DMS153 (cell line): ENCODE data around the gene NPTX2.
"Not testable (repeated sequence)": the region's sequence is repeated elsewhere in the genome, so short reads cannot be mapped to it uniquely, and the experiment has no call there.

ENCODE experiments used
- DNase-seq: peaks from one replicate; lab custom pipeline; 2025; lab: John Stamatoyannopoulos, UW

Gene NPTX2, protein sequence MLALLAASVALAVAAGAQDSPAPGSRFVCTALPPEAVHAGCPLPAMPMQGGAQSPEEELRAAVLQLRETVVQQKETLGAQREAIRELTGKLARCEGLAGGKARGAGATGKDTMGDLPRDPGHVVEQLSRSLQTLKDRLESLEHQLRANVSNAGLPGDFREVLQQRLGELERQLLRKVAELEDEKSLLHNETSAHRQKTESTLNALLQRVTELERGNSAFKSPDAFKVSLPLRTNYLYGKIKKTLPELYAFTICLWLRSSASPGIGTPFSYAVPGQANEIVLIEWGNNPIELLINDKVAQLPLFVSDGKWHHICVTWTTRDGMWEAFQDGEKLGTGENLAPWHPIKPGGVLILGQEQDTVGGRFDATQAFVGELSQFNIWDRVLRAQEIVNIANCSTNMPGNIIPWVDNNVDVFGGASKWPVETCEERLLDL

DNA sequence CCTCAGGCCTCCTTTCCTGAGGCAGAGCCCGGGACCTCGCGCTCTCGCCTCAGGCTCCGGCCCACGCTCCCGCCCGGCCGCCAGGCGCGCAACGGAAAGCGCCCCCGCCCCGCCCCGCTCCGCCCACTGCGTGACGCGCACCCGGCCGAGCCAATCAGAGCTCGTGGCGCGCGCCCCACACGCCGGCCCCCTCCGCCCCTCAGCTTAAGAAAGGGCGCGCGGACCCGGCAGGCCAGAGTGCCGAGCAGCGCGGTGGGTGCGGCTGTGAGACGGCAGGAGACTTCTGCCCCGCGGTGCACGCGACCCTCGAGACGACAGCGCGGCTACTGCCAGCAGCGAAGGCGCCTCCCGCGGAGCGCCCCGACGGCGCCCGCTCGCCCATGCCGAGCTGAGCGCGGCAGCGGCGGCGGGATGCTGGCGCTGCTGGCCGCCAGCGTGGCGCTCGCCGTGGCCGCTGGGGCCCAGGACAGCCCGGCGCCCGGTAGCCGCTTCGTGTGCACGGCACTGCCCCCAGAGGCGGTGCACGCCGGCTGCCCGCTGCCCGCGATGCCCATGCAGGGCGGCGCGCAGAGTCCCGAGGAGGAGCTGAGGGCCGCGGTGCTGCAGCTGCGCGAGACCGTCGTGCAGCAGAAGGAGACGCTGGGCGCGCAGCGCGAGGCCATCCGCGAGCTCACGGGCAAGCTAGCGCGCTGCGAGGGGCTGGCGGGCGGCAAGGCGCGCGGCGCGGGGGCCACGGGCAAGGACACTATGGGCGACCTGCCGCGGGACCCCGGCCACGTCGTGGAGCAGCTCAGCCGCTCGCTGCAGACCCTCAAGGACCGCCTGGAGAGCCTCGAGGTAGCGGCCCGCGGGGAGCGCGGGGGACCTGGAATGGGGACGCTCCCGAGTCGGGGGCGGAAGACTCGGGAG lies at the start of gene NPTX2:
Gene NPTX2 (plus strand): TSS at position 235 of the 909 bp plus-strand sequence. CDS start 177 bp downstream, at position 412.
- peak; percentile 75 for DNase-seq

DNA sequence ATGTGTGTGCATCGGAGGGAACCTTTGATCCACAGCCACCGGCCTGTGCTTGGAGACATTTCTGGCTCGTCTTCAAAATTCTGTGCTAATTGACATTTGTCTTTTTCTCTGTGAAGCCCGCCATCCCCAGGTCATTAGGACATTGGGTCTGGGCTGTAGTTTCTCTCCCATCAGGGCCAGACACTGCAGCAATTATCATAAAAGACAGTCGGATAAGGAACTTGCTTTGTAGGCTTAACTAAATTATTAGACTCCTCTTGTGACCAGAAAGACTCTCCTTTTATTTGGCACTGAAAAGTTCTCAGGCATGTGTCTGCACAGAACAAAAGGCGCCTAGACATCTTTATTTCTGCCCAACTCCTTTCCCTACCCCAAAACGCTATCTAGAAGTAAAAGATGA lies 49.1 kb upstream of the NPTX2 start:
- DNase-seq, result no peak

DNA sequence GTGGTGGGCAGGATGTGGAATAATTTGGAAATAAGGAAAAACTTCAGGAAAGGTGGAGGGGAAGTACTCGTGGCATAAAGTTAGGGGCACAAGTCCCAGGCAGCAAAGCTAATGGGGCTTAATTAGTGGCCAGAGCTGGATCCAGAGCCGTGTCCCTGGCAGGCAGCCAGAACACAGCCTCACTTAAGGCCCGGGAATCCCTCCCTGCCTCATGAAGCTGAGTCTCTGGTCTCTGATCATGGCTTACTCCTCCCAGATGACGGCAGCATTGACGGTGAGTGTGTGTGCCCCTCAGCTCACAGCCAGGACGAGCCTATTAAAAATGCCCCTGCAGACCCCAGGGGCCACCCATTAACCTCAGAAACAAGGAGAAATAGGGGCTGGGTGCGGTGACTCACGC lies 48.2 kb upstream of the NPTX2 start:
- no peak for DNase-seq

DNA sequence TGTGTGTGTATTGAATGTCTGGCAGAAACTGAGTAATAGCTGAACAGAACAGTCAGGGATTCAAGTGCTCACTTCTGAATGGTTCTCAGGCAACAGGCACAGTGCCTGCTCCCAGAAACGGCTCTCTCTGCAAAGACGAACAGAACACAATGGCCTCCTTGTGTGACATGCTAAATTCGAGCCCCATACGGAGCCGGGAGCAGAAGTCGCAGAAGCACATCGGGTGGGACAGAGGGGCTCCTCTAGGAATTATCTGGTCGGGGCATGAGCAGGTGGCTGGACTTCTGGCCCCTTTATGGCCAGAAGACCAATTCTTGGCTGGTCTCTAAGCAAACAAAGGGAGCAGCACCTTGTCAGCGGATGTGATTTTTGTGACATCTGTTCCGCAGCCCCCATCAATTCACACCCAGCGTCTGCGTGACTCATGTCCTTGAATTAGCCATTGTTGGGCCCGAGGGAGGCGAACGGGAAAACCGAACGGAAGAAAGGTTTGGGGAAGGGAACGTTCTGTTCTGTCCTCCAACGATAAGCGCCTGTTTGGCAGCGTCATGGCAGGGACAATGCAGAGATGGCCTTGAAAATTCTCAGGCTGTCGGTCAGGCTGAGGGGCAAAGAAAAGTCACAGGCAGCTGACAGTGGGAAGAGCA lies 47.3 kb upstream of the NPTX2 start:
- DNase-seq, result peak; percentile 18

DNA sequence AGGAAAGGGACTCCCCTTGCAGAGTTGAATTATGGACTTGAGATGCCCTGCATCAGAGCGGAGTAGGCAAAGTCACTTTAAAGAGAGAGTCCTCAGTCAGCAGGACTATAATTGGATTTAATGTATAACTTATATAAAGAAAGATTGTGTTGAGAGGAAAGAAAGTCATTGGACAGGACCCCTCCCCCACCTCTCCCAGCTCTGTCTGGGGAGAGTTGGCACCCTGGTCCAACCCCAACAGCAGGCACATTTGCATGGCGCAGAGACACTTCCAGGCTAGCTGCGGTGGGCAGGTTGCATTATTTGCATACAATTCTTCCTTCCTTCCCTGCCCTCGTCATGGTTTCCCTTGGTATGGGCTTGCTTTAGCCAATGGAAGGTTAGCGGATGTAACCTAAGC lies 46.1 kb upstream of the NPTX2 start:
- DNase-seq, result no peak

DNA sequence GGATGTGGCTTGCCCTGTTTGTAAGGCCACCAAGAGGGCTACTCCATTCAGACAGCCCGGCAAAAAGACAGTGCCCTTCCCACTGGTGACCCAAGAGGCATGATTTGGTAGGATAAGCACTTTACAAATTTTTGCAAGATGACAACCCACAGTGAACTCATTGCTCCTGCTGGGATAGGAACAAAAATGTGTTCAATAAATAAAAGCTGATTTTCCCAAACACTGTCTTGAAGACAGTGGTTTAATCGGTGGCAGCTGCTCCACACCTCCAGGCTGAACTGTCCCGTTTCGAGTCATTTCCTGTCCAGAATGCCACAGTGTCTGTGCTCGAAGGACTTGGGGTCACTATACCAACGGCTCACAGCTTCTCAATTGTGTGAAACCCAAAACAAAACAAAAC lies 45.1 kb upstream of the NPTX2 start:
- DNase-seq, result no peak

DNA sequence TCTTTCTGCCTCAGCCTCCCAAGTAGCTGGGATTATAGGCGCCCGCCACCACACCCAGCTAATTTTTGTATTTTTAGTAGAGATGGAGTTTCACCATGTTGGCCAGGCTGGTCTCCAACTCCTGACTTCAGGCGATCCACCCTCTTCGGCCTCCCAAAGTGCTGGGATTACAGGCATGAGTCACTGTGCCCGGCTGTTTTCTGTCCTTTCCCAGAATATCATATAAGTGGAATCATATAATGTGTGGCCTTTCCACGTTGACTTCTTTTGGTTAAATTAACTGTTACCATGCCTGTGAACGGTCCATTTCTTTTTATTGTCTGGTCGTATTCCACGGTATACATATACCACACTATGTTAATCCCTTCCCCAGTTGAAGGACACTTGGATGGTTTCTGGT lies 44.4 kb upstream of the NPTX2 start:
- not testable (repeated sequence) for DNase-seq

DNA sequence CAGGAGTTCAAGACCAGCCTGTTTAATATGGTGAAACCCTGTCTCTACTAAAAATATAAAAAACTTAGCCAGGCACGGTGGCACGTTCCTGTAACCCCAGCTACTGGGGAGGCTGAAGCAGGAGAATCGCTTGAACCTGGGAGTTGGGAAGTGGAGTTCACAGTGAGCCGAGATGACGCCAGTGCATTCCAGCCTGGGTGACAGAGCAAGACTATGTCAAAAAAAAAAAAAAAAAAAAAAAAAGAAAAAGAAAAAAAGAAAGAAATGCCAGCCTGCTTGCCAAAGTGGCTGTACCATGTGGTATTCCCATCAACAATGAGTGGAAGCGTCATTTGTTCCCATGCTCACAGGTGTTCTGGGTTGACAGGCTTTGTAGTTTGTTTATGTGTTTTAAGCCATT lies 43.3 kb upstream of the NPTX2 start:
- DNase-seq, result no peak

DNA sequence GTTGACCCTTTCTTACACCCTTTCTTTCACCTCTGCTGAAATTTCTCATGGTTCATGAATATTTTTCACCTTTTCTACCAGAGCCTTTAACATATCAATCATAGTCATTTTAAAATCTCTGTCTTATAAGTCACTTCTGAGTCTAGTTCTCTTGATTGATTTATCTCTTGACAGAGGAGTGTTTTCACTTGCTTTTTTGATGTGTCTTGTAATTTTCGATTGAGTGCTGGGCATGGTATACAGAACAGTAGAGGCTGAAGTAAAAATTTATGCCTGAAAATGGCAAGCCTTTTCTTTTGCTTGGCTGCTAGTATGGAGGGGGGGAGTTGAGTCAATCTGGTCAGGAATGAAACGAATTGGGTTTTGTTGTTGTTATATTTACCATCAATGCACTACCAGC lies 41.2 kb upstream of the NPTX2 start:
- no peak for DNase-seq

DNA sequence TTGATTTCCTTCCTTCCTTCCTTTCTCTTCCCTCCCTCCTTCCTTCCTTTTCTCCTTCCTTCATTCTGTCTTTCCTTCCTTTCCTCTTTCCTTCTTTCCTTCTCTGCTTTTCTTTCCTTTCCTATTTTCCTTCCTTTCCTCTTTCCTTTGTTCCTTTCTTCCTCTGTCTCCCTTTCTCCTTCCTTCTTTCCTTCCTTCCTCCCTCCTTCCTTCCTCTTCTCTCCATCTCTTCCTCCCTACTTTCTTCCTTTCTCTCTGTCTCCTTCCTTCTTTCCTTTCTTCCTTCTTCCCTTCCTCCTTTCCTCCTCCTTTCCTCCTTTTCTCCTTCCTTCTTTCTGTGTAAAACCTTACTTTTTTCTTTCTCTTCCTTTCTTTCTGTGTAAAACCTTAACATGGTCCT lies 32.3 kb upstream of the NPTX2 start:
- DNase-seq, result no peak

DNA sequence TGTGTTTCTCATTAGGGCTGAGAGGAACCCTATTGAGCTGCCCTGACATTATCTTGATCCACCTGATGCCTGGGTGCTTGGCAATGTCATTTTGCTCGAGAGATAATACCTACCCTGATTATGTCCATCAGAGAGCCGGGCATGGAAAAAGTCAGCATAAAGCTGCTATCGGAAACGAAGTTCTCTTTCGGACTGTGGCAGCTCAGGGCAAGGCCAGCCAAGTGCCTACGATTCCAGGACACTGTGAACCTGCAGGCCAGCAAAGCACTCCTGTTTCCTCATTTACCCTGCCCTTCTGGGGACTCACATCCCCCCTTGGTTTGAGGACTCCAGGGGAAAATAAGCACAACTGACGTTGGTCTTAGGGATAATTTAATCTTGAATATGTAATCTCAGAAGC lies 25.2 kb upstream of the NPTX2 start:
- no peak for DNase-seq

DNA sequence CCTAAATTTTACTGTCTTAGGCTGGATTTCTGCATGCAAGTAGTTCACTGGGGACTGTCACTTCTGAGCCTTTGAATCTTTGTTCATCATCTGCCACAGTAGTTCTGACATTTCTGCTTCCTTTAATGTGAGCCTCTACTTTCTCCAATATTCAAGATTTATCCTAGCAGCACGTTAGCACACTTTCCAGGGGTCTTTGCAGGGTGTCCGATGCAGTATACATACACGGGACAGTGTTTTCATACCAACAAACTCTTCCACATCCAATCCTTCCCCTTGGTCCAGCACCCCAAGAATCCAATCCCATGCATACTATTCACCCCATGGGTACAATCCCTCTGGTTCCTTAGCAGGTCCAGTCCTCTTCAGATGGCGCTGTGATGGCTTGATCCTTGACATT lies 22.7 kb upstream of the NPTX2 start:
- DNase-seq, result no peak

DNA sequence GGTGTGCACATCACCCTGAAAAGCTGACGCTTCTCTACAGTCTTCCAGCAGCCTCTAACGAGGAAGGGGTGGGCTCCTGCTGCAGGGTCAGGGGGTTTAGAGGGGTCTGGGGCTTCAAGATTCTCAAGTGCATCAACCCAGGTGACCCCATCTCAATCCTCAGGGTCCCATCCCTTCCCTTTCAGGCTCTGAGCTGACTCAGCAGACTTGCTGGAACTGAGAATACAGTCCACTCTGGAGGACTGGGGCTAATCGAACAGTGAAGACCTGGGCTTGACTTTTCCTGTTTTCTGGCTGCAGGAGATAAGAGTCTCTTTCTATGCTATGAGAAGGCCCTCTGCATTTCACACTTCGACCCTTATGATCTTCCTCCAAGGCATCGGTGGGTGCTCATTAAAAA lies 22.3 kb upstream of the NPTX2 start:
- no peak for DNase-seq

DNA sequence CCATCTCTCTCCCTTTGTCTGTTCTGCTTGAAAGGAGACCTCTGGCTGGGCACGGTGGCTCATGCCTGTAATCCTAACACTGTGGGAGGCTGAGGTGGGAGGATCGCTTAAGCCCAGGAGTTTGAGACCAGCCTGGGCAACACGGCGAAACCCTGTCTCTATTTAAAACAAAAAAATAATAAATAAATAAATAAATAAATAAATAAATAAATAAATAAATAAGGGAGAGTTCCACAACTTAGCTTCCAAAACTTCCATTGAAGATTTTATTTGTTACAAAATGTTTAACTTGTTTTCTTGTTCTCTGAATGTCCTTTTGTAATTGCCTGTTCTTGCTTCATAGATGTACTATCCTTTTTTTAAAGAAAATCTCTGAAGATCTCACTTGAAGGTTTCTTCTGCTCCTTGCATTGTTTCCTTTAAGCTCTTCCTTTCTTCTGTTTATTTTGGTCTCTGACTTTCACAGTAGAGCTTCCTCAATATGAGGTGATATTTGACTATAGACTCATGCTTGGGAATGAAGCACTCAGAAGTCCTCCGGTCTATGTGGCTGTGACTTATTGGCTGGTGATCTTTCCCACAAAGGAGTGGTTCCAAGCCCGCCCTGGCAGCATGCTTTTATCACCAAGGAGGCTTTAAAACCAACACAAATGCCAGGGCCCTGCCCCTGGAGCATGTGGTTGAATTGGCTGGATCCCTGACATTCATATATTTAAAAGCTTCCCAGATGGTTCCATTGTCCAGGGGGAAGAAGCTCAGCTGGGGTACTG lies 18.1 kb upstream of the NPTX2 start:
- DNase-seq, result no peak

DNA sequence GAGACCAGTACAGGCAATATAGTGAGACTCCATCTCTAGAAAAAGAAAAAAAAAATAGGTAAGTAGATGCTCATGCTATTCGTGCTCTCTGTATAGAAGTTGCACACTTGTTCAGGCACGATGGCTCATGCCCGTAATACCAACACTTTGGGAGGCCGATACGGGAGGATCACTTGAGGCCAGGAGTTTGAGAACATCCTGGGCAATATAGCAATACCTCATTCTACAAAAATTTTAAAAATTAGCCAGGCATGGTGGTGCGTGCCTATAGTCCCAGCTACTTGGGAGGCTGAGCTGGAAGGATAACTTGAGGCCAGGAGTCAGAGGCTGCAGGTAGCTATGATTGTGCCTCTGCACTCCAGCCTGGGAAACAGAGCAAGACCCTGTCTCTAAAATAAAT lies 17.2 kb upstream of the NPTX2 start:
- no peak for DNase-seq

DNA sequence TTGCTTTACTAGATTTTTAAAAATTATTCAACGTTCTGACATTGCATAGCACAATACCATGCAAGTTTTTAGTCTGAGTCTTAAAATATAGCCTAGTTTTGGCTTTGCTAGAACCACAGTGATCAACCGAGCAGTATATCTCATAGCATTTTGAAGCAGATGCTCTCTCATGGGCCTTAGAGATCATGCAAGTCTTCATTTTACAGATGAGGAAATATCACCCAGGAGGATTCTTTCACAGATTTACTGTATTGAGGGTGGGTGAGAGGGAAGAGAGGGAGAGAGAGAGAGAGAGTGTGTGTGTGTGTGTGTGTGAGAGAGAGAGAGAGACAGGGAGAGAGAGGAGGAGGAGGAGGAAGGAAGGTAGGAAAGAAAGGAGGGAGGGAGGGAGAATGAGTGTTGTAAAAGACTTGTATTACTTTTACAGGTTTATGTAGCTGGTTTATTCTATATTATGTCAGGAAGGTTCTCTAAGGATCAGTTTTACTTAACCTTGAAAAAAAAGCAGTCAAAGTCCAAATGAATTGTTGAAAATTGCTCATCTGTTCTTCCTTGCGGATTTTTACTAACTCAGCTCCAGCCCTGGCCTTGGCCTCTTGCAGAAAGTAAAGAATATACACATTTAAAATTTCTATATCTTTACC lies 14.2 kb upstream of the NPTX2 start:
- no peak for DNase-seq

DNA sequence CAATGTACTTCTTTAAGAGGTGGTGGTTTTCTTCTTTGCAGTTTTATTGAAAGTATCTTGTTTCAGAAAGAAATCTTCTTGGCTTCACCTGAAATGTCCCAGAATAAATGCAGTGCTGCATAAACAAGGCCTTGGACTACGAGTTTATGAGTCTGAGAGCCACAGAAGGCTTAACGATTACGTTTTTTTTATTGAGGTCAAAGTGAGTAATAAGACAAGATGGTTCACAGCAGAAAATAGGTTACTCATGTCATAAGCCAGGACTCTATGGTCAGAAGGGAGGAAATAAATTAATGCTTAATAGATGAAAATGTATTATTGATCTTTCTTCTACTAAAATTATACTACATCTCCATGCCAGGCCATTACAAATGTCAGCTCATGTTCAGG lies 13.7 kb upstream of the NPTX2 start:
- DNase-seq, result no peak

DNA sequence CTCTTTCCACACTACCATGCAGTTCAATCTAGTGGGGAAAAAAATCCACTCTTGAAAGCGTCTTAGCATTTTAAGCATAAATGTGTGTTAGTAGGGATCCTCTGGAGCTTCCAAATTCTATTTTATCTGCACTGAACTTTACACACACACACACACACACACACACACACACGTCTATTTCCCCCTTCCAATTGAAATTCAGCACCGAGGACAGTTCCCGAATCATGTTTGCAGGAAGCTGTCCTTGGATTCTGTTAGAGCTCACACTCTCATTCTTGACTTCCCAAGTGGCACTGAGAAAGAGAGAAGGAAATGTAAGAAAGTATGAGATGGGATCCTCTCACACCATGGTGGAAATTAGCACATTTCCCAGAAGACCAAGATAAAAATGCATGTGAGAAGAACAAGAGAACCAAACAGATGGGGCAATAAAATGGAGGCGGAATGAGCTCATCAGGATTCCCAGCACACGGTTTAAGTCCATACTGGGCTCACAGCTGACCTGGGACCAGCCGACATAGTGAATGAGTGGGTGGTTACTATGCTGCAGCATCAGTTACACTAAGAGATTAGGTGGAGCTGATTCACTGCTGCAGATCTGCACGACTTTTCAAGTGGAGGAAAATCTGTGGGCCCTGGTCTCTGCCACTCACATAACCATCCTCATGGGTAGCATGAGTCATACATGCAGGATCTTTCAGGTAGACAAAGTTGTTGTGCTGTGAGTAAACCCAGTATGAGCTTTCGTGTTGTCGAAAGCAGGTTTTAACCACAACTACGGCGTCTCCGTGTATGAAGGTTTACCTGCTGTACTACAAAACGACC lies 3.3 kb upstream of the NPTX2 start:
- DNase-seq, result no peak

DNA sequence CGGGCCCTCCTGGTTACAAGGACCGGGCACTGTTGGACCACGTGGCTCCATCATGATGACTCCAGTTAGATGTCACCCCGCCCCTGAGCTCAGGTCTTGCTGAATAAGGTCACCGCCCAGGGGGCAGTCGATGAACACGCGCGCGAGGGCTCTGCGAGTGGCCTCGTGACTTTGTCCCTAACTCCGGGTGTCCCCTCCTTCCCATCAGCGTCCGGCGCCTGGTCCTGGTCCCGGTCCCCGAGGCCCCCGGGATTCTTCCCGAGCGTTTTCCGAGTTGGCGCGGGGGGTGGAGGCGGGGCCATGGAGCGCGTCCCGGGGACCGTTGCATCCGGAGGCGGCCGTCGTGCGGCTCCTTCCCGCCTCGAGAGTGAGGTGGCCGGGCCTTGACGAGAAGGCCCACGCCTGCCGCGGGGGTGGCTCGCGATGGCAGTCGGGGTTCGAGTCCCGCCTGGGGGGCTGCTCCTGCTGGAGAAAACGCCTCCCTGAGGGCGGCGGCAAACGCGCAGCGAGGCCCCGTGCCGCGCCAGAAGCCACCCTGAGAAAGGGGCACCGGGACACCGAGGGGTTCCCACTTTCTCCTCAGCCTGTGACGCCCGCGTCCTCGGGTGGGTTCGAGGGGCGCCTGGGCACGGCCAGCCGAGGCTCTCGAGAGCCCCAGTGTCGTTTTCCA lies 569 bp upstream of the NPTX2 start:
- DNase-seq, result peak; percentile 70

DNA sequence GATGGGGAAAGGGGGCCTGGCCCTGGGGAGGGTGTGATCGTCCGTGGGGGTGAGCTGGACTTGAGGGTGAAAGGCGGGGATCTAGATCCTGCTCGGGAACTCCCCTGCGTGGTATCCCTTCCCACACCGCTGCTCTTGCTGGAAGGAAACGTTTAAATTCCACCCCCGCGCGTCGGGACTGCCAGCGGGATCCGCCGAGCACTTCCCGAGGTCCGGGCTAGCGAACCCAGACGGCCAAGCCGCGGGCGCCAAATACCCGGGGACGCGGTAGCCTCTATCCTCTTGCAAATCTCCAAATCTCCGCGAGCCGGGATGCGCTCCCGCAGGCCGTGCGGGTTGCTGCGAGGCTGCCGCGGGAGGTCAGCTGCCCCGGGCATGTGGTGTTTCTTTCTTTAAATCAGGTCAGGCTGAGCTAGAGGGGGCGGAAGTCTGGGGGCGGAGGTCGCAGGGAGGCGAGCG lies 904 bp downstream of the NPTX2 start:
- no peak for DNase-seq
